C4-2B (cell line): ENCODE measurements around the gene TCF12.

Experiments
- ZFX ChIP-seq: fragments of 450-650 bp; IDR thresholded peaks from 2 replicates; pipeline ENCODE4 v1.6.1; 2017
- TF ChIP-seq, protein P1 (sequence below): fragments of 450-650 bp; conservative IDR thresholded peaks from 2 replicates; pipeline ENCODE4 v1.5.1; 2017; ENCODE audit warnings: mild to moderate bottlenecking

DNA sequence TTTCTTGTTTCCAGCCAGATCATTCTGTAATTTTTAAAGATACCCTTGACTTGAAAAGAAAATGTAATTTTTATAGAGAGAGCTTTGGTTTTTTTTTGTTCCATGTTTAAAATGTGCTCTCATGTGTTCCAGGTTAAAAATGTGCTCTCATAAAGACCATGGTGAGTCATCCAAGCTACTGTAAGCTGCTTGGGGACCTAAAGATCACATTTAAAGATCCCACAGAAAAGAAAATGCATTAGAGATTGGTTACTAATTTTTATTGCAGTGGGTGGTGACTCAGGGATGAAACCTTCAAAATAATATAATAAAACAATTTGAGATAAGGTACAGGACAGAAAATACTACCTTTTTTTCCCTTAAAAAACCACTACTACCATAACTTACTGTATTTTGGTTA, 11.0 kb downstream of the TCF12 start:
- TF ChIP-seq ZFX, result no peak
- TF ChIP-seq, protein P1, sequence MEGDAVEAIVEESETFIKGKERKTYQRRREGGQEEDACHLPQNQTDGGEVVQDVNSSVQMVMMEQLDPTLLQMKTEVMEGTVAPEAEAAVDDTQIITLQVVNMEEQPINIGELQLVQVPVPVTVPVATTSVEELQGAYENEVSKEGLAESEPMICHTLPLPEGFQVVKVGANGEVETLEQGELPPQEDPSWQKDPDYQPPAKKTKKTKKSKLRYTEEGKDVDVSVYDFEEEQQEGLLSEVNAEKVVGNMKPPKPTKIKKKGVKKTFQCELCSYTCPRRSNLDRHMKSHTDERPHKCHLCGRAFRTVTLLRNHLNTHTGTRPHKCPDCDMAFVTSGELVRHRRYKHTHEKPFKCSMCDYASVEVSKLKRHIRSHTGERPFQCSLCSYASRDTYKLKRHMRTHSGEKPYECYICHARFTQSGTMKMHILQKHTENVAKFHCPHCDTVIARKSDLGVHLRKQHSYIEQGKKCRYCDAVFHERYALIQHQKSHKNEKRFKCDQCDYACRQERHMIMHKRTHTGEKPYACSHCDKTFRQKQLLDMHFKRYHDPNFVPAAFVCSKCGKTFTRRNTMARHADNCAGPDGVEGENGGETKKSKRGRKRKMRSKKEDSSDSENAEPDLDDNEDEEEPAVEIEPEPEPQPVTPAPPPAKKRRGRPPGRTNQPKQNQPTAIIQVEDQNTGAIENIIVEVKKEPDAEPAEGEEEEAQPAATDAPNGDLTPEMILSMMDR, result no peak
